IPS DF 4.7 (cell line): Measurements from ENCODE around the gene CDC42EP3.
A peak's percentile ranks its signal among the peaks of the same experiment; 100 is the strongest.

Experiments used
- DNase-seq: peaks from one replicate; pipeline ENCODE4 v3.0.0-alpha.2; 2013; ENCODE audit warnings: low spot score; ENCODE audit errors: extremely low read depth

Gene CDC42EP3, protein sequence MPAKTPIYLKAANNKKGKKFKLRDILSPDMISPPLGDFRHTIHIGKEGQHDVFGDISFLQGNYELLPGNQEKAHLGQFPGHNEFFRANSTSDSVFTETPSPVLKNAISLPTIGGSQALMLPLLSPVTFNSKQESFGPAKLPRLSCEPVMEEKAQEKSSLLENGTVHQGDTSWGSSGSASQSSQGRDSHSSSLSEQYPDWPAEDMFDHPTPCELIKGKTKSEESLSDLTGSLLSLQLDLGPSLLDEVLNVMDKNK

DNA sequence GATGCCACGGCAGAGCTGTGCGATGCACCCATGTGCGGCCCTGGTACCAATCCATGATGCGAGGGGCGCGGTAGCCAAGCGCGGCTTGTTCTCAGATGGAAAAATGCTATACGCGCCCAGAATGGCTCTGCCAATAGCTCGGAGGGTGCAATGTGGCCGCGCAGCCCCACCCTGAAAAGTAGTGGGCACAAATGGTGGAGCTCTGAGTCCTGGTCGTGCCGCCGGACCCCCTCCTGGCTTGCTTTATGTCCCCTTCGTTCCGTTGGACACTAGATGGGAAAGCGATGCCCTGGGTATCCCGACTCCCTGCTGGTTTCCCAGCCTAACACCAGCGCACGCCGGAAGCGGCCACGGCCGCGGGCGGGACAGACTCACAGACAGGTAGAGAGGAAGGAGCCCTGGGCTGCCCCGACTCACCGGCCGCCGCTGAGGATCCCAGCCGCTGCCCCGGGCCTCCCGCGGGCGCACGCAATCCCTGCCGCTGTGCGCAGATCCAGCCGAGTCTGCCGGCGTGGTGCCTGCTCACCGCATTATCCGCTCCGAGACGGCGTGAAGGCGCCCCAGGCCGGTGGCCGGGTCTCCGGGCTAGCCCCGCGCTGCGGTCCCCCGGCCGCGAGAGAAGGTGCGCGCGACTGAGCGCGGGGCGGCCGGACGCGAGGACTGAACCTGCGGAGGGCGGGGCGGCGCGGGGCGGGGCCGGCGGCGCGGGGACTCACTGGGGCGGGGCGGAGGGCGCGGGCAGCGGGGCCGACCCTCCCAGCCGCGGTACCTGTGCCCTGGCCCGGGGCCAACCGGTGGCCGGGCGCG lies at the start of gene CDC42EP3:
Gene CDC42EP3, minus strand, starts transcription at position 634 of the 807 bp plus-strand sequence. CDS start 25,055 bp downstream, outside the sequence.
- DNase-seq: no peak

DNA sequence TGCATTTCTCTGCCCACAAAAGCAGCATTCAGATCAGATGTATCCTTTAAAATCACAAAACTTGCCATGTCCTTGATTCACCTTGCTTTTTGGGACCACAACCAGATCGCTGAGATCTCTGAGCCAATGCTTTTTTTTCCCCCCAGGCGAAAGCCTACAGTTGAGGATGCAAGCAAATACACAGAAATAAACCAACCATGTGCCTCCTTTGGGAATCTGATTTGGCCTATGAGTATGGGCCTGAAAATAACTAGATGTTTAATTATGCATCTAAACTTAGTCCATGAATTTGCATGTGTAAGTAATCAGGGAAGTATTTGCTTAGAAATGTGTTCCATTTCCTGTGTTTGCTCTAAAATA lies 49.7 kb upstream of the CDC42EP3 start:
- no peak for DNase-seq

DNA sequence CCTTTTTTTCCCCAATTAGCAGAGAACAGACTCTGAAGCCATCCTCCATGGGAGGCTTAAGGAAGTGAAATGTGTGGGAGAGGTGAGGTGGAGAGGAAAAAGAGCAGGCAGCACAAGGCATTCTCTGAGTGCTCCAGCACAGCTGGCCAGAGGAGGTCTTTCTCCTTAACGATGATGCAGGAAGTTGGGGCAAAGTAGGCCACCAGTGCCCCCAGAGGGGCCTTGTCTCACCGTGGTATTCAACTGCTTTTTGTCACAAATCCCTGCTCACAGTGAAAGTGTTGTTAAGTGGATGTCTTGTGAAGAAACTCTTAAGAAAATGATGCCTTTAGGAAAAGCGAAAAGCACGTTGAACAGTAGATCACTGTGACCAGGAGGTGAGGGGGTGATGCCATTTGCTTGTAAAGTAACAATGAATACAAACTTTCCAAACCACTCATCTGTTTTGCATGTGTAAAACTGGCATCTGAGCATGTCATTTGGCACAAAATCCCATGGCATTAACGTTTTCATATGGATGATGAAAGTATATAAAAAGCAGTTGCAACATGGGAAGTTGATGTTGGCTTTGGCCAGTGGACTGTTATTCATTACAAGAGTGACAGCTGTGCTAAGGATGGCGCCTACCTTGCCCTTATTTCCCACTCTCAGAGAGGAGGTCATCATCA lies 49.2 kb upstream of the CDC42EP3 start:
- DNase-seq: no peak

DNA sequence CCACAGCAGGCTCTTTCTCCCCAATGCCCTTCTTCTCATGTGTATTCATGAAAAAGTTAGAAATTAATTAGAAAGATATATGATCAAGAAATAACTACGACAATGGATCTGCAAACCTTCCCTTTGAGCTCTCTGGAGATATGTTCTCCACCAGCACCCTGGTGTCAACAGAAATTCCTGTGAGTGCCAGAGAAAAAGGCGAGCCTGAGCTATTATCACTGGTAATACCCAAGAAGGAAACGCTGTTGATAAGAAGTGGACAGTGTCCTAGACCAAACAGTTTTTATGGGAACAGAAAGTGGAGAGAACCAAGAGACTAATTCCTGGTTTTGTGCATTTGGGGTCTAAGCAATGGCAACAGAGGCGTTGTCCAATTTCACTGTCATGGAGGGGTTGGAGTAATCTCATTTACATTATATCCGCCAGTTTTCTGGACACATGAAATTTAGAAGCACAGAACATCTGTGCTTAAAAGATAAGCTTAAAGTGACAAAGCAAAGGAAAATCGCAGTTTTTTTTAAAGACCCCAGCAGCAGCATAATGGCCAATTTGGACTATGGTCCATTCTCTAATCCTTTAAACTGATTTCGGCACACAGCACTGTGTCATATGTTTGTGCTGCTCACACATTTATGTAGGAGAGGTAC lies 47.2 kb upstream of the CDC42EP3 start:
- no peak for DNase-seq

DNA sequence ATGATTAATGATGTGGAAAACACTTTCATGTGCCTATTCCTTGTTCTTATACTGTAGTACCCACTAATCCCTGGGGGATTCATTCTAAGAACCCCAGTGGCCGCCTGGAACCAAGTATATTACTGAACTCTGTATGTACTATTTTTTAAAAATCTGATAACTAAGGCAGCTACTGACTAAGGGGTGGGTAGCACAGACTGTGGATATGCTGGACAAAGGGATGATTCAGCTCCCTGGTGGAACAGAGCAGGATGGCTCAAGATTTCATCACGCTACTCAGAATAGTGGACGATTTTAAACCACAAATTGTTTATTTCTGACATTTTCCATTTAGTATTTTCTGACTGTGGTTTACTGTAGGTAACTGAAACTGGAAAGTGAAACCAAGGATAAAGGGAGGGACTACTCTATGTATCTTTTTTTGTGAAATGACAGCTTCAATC lies 41.8 kb upstream of the CDC42EP3 start:
- no peak for DNase-seq

DNA sequence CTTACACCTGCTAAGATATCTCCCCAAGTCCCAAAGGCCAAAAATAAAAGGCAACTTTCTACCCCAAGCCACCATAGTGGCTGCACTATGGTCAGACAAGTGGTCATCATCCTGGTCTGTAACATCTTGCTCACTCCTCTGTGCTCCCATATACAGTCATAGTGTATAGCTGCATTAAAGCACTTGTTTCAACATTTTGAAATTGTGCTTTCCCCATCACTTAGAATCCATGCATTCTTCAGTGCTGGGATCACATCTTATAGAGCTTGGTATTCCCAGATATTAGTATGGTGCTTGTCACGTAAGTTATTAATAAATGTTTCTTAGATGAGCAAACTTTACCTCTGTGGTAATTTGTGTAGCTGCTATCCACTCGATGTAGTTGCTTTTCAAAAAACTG lies 40.4 kb upstream of the CDC42EP3 start:
- no peak for DNase-seq

DNA sequence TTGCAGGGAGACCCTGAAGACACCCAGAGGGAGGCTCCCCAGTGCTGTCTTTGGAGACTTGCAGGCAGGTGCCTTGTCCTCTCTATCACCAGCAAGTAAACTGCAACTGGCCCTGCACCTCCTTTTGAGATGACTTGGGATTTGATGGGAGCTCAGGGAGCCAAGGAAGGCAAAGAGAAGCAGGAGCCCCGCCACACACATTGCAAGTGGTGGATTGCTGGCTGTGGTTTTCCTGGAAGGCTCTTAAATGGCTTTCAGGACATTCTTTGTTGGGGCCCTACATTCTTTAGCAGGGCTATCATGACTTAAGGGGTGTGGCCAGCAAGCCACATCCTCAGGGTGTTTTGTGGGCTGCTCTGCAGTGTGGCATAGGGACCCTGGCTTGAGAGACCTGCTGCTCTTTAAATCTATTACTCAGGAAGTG lies 39.9 kb upstream of the CDC42EP3 start:
- peak; percentile 30 for DNase-seq

DNA sequence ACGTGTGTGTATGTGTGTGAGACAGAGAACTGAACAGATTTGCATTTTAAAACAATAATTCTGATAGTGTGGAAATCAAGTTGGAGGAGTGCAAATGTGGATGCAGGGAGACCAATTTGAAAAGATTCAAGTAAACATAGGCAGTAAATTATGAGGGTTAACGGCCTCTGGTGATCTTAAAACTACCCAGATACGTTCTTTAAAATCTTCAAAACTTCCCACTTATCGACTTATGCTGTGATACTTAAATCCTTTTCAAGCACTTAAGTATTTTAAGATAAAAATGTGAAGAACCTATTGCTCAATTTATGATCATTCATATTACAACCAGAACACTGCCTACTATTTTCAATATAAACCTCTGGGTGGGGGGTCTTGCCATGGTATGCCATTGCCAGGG lies 37.7 kb upstream of the CDC42EP3 start:
- no peak for DNase-seq

DNA sequence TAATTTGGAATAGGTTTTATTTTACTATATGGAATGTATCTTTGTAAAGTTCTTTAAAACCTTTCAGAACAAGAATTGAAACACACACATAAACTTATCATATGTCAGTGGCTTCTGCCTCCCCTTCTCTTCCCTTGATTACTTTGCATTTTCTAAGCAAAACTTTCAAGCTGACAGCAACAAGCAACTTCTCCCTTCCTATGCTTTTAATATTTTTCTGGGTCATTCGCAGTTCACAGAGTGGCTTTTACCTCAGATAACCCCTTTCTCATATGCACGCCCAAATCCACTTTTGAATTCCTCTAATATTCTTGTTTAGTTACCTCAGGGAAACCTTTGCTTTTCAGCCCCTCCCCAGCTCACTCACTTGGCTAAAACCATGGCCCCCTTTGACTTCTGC lies 36.7 kb upstream of the CDC42EP3 start:
- DNase-seq: no peak

DNA sequence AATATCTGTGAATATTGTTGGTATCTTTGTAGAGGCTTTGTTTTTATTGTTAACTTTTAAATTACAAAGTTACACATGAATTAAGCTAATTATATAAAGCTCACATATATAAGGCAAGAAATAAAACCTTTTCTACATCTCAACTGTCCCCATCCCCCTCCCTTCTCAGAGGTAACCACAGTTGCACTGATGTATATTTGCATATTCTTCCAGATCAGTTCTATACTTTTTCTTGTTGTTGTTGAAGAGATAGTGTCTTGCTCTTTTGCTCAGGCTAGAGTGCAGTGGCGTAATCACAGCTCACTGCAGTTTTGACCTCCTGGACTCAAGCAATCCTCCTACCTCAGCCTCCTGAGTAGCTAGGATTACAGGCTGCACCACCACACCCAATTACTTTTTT lies 36.0 kb upstream of the CDC42EP3 start:
- DNase-seq: no peak

DNA sequence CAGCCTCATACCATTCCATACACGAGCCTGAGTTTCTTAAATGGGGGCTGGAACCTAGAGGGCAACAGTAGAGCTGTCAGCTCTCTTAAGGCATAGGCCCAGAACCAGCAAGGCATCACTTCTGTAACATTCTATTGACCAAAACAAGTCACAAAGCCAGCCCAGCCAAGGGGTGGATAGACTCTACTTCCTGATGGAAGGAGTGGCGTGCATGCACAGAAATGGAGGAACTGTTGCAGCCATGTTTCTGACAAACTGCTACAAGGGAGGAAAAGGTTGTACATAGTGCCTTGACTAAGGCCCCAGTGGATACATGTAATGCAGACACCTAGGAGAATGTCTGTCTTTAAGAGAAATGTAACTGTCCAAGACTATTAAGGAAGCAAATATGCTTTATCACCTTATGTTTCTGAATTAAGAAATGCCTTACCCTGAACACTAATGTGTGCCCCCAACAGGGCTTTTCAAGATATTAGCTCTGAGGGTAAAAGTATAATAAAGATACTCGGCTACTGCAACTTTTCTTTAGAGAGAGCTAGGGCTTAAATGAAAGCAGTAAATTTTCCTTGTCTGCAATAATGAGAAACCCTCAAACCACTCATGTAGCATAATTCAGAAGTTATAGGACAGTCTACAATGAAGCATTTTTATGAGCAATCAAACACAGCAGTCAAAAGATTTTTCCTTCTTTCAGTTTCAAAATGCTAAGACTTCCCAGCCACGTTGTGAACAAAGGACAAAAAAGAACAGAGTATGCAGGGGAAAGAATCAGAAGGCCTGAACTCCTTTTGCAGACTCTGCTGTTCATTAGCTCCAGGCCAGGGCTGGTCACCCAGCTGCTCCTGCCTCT lies 35.1 kb upstream of the CDC42EP3 start:
- DNase-seq: no peak

DNA sequence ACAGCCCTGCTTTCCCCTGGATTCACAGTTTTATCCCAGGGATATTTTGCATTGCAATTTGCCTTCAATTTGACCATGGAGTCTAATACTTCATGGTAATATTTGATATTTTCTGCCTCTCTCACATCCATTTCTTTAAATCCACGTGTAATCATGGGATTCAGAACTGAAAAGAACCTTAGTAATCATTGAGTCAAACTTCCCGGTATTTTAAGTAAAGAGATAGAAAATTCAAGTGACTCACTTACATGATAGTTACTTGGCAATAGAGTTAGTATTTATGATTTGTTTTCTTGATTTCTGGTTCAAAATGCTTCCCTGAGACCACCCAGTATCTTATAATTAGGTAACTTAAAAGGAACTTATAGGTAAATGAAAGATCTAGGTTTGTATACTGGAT lies 33.7 kb upstream of the CDC42EP3 start:
- DNase-seq: no peak

DNA sequence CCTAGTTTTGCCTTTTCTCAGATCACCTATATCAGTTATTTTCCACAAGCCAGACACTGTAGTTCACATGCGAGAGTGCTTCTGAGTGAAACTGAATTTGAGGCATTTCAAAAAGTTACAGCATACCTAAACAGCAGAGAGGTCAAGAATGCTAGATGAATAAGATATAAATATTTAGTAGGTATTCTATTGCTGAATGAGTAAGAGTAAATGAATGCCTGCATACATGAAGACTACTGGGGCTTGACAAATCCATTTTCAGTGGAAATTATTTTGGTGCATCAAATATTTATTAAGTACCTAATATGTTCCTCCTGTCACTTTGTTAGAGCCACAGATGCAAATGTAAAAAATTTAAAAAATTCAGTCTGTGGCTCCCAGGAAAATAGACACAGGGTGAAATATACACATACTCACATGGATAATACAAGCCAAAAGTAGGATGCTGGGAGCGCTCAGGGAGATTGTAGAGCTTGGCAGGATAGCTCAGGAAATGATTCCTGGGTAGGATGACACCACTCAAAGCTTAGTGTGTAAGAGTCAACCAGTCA lies 27.6 kb upstream of the CDC42EP3 start:
- no peak for DNase-seq

DNA sequence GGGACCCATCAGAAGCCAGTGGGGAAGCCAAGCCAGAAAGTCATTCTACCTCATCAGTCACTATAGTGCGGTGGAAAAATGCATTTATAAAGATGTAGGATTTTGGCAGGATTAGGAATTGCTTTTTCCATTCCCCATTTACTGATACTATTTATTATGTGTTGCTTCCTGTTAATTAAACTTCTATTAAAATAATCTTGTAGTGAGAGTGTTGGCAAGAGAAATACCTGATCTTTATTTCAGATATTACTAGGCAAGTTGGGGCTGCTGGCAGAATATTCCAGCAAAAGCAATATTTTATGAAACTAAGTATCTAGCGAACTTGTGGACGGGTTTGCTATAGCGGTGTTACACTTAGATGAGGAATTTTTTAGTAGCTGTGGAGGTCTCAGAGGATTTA lies 23.9 kb upstream of the CDC42EP3 start:
- DNase-seq: no peak

DNA sequence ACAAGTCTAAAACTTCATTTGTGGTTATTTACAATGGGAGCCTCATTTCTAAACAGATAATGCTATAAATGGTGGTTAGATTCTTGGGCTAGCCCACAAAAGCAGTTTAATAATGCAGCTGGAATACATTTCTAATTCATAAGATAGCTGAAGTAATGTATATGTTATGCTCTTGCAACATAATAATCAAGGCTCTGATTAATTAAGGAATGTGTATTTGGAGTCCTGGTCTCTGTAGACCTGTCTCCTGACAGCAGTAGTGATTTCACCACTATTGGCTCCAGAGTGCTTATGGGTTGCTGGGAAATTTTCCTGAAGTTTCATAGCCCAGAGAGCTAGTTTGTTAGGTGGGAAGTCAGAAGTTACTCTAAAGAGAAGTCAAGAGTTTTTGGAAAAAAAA lies 21.3 kb upstream of the CDC42EP3 start:
- no peak for DNase-seq

DNA sequence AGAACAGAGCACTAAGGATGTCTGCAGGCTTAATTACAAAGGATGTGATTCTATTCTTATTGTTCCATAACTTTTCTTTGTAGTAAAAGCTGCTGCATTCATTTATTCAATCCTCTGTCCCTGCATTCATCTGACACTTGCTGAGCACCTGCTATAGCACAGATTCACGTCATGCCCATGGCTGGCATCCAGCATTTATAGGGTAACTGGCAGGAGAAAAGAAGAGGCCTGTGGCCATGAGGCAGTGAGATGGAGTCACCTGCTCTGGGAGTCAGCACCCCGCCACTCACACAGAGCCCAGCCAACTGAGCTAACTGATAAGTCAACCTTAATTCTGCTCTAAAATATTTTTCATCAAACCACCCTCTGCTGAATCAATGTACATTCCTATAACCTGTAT lies 18.3 kb upstream of the CDC42EP3 start:
- DNase-seq: no peak

DNA sequence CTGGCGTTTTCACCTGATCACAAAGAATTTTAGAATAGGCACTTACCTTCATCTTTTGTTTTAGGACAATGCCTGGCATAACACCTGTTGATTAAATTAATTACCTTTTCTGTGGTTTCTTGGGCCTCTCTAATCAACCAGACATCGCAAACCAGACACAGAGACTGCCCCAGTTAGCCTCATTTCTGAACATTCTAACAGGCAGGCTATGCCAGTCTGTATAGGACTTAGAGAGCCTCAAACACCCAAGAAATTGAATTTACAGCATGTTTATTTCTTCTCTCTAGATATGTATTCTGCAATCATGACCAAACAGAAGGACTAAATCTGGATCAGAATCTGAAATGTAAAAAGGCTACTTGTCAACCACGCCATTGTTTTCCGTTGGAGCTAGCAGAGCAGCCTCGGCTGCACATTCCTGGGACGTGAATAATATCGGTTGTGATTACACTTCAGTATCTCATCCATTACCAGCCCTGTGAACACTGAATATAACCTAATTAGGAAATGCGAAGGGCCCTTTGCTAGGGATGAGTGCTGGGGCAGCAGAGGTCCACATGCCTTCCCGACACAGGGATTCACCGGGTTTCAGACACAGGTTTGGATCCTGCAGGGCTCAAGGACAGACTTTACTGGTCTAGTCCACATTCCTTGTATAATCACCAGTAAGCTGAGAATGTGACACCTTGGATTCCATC lies 17.5 kb upstream of the CDC42EP3 start:
- DNase-seq: no peak

DNA sequence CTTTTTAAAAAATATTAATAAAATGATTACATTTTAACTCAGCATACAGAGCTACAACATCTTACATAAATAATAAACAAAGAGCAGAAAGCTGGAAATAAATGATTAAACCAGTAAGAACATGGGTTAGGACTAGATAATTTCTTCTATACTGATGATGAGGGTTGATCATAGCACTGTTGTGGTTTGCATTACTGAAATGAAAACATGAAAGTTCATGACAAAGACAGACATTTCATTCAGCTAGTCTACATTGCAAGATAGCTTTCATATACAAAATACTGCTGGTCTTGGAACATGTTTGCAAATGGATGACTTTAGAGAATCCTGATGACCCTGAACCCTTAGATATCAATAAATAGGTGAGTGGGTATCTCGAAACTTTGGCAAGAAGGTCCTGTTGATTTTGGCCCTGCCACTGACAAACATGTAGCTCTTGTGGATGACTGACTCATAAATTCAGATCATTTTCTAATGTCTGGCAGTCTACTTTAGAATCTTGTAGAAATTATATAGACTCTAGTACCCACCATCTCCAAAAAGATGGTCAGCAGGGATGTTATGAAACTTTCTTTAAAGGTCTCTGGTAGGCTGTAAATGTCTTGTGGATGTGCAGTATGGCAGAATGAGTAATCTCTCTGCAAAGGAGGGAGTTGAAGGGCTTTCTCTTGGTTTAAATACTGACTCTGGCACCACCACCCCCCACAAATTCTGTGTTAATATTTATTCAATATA lies 15.5 kb upstream of the CDC42EP3 start:
- DNase-seq: no peak

DNA sequence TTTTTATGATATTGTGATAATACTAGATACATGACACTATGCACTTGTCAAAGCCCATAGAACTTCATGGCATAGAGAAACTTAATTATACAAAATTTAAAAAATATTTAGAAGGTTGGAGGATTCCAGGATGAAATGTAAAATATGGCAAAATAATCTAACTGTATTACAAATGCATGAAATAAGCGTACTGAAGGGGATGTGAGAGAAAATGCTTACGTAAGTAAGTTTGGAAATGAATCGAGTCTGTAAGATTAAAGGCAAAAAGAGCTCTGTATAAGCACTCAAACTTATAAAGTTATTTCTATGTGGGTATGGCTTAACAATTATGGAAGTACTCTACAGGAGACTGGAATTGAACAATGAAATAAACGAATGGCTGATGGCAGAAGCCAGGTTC lies 13.4 kb upstream of the CDC42EP3 start:
- no peak for DNase-seq
